ENCODE measurements around the gene CPA2.
"Not testable (repeated sequence)": the region's sequence is repeated elsewhere in the genome, so short reads cannot be mapped to it uniquely, and the experiment has no call there.

The CPA2 gene

GRCh38 chr7:130266258-130266960, at the start of gene CPA2:
Gene CPA2 (plus strand): TSS chr7:130266863. CDS start chr7:130266882, 19 bp downstream.
- DNase-seq, result no peak

DNA sequence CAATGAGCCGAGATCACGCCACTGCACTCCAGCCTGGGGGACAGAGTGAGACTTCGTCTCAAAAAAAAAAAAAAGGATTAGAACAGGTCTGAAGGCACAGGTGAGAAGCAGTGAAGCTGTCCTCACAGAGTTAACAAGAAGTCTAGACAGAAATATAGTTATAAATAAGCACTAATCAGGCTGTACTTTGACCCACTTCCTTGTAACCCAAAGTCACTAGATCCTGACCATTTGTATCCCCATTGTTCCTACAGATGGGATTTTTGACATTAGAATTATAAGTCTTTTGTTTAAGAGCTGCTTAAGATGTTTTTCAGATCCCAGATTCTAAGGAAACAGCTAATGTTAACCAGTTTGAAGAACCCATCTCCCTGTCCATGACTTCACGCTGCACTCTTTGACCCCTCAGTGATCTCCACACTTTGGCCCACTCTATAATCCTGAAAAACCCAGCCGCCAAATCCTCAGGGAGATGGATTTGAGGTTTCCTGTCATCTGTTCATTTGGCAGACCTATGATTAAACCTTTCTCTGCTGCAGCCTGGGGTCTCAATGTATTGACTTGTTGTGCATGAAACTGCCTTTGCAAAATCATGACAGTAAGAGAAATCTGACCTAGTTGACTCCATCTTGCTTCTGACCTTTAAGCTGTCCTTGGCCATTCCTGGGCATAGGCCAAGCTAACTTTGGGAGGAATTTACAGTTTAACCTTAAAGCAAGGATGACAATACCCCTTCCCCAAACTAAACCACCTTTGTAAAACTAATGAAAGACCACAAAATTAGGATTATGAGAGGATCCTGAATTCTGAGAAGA, 47.6 kb upstream of the CPA2 start:
- no peak for DNase-seq

DNA sequence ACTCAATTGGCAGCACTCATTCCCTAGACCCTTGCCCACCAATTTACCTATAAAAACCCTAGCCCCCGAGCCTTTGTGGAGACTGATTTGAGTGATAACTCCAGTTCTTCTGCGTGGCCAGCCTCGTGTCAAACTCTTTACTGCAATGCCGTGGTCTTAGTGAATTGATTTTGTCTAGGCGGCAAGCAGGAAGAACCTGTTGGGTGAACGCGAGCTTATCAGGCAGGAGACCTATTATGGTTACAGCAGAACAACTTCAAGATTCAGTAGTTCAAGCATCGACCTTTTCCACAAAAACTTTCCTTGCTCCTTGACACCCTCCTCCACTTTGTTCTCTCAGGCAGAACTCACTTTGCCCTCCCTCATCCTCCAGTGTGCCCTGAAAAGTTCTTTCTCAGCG, 46.8 kb upstream of the CPA2 start:
- no peak for DNase-seq

DNA sequence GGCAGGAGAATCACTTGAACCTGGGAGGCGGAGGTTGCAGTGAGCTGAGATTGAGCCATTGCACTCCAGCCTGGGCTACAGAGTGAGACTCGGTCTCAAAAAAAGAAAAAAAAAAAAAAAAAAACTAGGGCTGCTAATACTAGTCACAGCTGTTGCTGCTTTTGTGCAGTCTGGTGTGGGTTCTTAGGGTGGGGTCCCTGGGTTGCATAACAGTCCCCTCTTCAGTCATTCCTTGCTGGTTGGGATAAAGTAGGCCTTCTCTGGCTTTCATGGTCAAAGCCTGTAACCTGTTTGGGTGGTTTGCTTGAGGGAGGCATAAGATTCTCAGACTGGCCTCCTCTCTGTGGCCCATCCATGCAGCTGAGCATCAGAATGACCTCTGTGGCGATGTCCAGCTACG, 44.9 kb upstream of the CPA2 start:
- DNase-seq, result no peak

DNA sequence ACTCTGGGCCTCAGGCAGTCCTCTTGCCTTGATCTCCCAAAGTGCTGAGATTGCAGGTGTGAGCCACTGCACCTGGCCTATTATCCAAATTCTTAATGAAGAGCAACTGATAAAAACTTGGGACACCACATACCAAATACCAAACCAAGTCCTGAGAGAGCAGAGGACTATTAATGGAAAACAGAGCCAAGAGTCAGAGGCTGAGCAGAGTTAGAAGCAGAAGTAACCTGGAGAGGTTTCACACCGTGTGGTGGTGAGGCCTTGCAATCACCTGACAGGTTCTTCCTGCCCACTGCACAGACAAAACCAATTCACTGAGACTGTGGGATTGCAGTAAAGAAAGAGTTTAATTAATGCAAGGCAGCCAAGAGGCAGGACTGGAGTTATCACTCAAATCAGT, 43.0 kb upstream of the CPA2 start:
- no peak for DNase-seq

- DNase-seq, result no peak
Measured at GRCh38 chr7:130224210-130224609, 42.5 kb upstream of the CPA2 start.

- DNase-seq, result not testable (repeated sequence)
Measured at GRCh38 chr7:130224923-130225322, 41.7 kb upstream of the CPA2 start.

DNA sequence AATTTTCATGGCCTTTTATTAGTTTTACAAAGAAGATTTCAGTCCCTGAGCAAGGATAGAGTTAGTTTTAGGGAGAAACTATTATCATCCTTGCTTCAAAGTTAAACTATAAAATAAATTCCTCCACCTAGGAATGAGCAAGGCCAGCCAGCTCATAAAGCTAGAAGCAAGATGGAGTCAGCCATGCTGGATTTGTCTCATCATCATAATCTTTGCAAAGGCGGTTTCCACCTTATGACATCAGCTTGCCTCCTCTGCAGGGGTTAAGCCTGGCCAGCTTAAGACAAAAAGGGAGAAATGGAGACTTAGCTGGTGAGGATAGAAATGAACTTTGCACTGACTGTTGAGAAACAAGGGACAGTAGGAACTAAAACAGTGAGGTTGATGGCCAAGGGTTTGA, 40.3 kb upstream of the CPA2 start:
- no peak for DNase-seq

- no peak for DNase-seq
Measured at GRCh38 chr7:130227883-130228575, 38.6 kb upstream of the CPA2 start.

DNA sequence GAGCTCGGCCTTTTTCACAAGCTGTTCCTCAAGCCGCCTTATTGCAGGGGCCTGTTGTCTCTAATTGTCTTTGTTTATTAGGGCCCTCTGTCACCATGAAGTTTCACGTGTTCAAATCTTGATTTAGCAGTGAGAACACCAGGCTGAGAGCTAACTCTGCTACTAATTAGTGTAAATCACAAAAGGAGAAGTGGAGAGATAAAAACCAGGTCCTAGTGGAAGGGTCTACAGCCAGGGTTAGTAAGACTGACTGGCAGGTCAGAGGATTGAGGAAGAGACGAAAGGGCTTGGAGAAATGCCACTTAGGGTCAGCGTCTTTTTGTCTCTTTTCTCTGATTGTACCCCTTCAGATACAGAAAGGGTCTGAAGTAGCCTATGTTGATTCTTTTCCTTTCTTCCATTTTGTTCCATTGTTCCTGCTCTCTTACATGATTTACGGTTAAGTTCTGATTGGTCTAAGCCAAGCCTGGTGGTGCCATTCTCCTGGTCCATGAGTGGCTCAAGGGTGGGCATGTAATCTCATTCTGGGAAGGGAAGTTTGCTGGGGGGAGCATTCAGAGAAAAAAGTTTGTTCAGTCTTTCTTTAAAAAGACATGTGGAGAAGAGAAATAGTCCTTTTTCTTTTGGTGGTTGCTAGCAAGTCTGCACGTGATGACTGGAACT, 37.7 kb upstream of the CPA2 start:
- DNase-seq, result peak; percentile 61

DNA sequence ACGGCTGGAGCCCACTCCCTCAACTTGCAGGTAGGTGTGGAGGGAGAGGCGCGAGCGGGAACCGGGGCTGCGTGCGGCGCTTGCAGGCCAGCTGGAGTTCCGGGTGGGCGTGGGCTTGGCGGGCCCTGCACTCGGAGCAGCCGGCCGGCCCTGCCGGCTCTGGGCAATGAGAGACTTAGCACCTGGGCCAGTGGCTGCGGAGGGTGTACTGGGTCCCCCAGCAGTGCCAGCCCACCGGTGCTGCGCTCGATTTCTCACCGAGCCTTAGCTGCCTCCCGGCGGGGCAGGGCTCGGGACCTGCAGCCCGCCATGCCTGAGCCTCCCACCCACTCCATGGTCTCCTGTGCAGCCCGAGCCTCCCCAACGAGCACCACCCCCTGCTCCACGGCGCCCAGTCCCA, 36.7 kb upstream of the CPA2 start:
- DNase-seq, result not testable (repeated sequence)

DNA sequence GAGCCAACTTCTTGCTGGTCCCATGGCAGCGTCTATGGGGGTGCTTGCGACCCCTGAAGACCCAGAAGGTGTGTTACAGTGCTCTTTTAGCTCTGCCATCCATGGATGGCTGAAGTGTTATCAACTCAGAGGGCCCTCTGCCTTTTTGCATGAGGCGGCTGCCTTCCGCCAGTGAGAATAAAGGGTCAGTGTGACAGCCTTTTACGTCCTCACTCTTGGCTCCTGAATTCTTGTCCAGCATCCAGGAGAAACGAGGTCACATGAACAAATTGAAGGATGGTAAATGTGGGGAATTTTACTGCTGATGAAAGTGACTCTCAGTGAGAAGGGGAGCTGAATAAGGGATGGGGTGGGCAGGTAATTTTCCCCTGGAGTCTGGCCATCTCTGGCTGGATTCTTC, 34.9 kb upstream of the CPA2 start:
- no peak for DNase-seq

DNA sequence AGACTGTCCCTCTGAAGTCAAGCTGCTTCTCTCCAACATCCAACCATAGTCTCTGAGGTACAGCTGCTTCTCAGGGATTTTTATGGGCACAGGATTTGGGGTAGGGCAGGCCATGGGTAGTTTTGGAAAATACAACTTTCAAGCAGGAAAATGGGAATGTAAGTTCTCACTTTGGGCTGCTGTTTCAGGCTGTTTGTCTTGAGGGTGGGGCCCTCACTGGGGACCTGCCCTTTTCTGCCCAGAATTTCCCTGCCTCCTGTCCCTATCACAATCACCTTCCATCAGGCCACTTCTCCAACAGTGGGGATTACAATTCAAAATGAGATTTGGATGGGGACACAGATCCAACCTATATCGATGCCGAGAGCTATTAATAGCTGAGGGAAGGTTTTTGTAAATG, 34.5 kb upstream of the CPA2 start:
- DNase-seq, result no peak

DNA sequence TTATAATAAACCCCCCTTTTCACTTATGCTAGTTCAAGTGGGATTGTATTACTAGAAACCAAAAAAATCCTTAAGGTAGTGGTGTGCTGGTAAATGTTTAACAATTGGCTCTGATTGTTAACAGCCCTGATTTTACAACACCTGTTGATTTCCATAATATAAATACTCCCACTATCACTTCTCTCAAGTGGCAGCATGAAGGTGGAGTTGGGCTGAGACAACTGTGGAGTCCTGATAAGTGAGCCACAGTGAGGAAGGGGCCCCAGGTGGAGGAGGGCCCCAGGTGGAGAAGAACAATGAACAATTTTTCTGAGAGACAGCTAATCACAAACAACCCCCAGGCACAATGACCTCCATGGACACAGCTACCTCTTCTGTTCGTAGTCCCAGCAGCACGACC, 32.6 kb upstream of the CPA2 start:
- DNase-seq, result no peak

GRCh38 chr7:130236361-130236760, 30.3 kb upstream of the CPA2 start:
- DNase-seq, result not testable (repeated sequence)

DNA sequence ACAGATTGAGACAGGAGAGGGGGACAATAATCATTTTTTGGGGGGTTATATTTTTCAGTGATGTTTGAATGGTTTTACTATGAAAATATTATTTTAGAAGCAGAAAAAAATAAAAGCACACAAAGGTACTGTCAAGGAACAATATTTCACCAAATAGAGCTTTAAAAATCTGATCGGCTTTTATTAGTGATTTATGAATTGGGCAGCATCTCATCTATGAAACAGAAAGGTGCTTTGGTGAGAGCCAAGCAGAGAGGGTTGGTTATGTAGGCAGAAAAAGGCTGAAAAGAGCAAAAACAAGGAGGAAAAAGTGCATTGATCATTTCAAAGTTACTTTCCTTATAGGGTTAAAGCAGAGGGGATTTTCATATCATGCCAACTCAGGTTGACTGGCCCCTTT, 26.4 kb upstream of the CPA2 start:
- no peak for DNase-seq

DNA sequence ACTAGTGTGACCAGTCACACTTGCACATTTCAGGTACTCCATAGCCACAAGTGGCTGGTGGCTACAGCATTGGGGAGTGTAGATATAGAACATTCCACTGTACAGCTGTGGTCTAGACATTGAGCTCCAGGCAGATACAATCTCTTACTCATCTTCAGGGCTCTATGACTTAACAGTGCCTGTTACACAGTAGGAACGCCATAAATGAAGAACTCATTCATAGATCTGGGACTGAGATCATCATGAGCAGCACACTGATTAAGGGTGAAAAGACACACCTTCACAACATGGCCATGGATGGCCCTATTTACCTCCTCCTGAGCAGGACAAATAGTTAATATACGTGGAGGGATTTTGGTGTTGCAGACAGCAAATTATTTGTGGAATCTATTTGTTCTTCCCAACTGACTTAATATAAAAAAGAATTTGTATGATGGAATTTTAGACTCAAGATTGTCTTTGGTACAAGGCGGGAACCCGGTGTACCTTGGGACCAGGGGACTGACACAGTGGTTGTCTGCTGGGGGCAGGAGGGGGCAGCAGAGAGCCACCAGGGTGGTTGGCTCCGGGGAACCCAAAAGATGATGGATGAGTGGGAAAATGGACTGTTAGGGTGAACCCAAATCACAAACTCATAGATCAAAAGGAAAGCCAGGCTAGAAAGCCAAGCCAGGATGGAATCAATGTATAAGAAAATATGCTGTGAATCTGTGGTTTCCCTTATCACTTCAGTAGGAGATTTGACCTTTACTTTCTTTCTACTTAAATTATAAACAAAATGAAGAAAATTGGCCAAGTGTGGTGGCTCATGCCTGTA, 24.3 kb upstream of the CPA2 start:
- DNase-seq, result peak; percentile 69

GRCh38 chr7:130243486-130243885, 23.2 kb upstream of the CPA2 start:
- not testable (repeated sequence) for DNase-seq

- not testable (repeated sequence) for DNase-seq
Measured at GRCh38 chr7:130246491-130246890, 20.2 kb upstream of the CPA2 start.

DNA sequence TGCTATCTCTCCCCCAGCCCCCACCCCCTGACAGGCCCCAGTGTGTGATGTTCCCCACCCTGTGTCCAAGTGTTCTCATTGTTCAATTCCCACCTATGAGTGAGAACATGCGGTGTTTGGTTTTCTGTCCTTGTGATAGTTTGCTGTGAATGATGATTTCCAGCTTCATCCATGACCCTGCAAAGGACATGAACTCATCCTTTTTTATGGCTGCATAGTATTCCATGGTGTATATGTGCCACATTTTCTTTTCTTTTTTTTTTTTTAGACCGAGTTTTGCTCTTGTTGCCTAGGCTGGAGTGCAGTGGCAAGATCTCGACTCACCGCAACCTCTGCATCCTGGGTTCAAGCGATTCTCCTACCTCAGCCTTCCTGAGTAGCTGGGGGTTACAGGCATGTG, 17.8 kb upstream of the CPA2 start:
- DNase-seq, result not testable (repeated sequence)

DNA sequence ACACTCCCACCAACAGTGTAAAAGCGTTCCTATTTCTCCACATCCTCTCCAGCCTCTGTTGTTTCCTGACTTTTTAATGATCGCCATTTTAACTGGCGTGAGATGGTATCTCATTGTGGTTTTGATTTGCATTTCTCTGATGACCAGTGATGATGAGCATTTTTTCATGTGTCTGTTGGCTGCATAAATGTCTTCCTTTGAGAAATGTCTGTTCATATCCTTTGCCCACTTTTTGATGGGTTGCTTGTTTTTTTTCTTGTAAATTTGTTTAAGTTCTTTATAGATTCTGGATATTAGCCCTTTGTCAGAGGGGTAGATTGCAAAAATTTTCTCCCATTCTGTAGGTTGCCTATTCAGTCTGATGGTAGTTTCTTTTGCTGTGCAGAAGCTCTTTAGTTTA, 17.0 kb upstream of the CPA2 start:
- not testable (repeated sequence) for DNase-seq

- DNase-seq, result no peak
Measured at GRCh38 chr7:130254555-130254954, 12.1 kb upstream of the CPA2 start.
